ENCODE measurements around the gene STXBP6. TPM values are rescaled to one million over a fixed set of nuclear protein-coding genes. Genes with fewer than 3 reads are reported as not detected.
"Not testable (repeated sequence)": the region's sequence is repeated elsewhere in the genome, so short reads cannot be mapped to it uniquely, and the experiment has no call there.

STXBP6 gene
- total RNA-seq, 1 donor from 2014 or later, result 6.8 TPM

- no peaks in the 10 kb centered on the region for H3K4me1 Mint-ChIP-seq
- no peak overlapping the region for H3K4me3 Mint-ChIP-seq
- no peak for DNase-seq (ENCODE audit: low read depth, low spot score)
- H3K27me3 Mint-ChIP-seq (ENCODE audit: low read depth), result peaks cover 17% of the 10 kb centered on the region
- H3K9me3 Mint-ChIP-seq, result peaks cover 3% of the 10 kb centered on the region
- no peak overlapping the region for H3K27ac Mint-ChIP-seq (ENCODE audit: unreplicated experiment)
- no peaks in the 10 kb centered on the region for H3K36me3 Mint-ChIP-seq (ENCODE audit: low read depth)
- TF ChIP-seq CTCF (conservative IDR thresholded peaks at IDR 0.05), result no peak
Measured at GRCh38 chr14:24783791-24784190, 266.2 kb downstream of the STXBP6 start.

- Mint-ChIP-seq H3K9me3 (no peaks in the 10 kb centered on the region), H3K36me3 (ENCODE audit: low read depth) (no peaks in the 10 kb centered on the region), H3K27me3 (ENCODE audit: low read depth) (peaks cover 6% of the 10 kb centered on the region), H3K4me1 (no peaks in the 10 kb centered on the region), H3K4me3 (no peak overlapping the region), H3K27ac (ENCODE audit: unreplicated experiment) (no peak overlapping the region)
- DNase-seq (ENCODE audit: low read depth, low spot score), result no peak
- no peak for TF ChIP-seq CTCF (conservative IDR thresholded peaks at IDR 0.05)
Measured at GRCh38 chr14:24780281-24780680, 269.7 kb downstream of the STXBP6 start.

GRCh38 chr14:24777678-24778077 lies 272.3 kb downstream of the STXBP6 start:
- H3K27me3 Mint-ChIP-seq (ENCODE audit: low read depth), result peaks cover 16% of the 10 kb centered on the region
- H3K4me3 Mint-ChIP-seq, result no peak overlapping the region
- no peak for TF ChIP-seq CTCF (conservative IDR thresholded peaks at IDR 0.05)
- DNase-seq (ENCODE audit: low read depth, low spot score), result no peak
- H3K9me3 Mint-ChIP-seq, result no peaks in the 10 kb centered on the region
- no peaks in the 10 kb centered on the region for H3K36me3 Mint-ChIP-seq (ENCODE audit: low read depth)
- no peak overlapping the region for H3K27ac Mint-ChIP-seq (ENCODE audit: unreplicated experiment)
- H3K4me1 Mint-ChIP-seq, result no peaks in the 10 kb centered on the region

GRCh38 chr14:24775950-24776349 lies 274.0 kb downstream of the STXBP6 start:
- no peak for DNase-seq (ENCODE audit: low read depth, low spot score)
- Mint-ChIP-seq H3K27ac (ENCODE audit: unreplicated experiment) (no peak overlapping the region), H3K9me3 (peaks cover 1% of the 10 kb centered on the region), H3K4me1 (no peaks in the 10 kb centered on the region), H3K36me3 (ENCODE audit: low read depth) (no peaks in the 10 kb centered on the region), H3K27me3 (ENCODE audit: low read depth) (peaks cover 23% of the 10 kb centered on the region), H3K4me3 (no peak overlapping the region)
- no peak for TF ChIP-seq CTCF (conservative IDR thresholded peaks at IDR 0.05)

- Mint-ChIP-seq H3K4me1 (no peaks in the 10 kb centered on the region), H3K27ac (ENCODE audit: unreplicated experiment) (no peak overlapping the region), H3K36me3 (ENCODE audit: low read depth) (no peaks in the 10 kb centered on the region), H3K4me3 (no peak overlapping the region), H3K27me3 (ENCODE audit: low read depth) (peaks cover 36% of the 10 kb centered on the region), H3K9me3 (peaks cover 3% of the 10 kb centered on the region)
- TF ChIP-seq CTCF (conservative IDR thresholded peaks at IDR 0.05), result no peak
- DNase-seq (ENCODE audit: low read depth, low spot score), result no peak
Measured at GRCh38 chr14:24774187-24774915, 275.6 kb downstream of the STXBP6 start.

- H3K4me1 Mint-ChIP-seq; DNase-seq (ENCODE audit: low read depth, low spot score); H3K4me3 Mint-ChIP-seq; H3K36me3 Mint-ChIP-seq (ENCODE audit: low read depth); H3K9me3 Mint-ChIP-seq; H3K27ac Mint-ChIP-seq (ENCODE audit: unreplicated experiment): not testable (repeated sequence)
- peaks cover 36% of the 10 kb centered on the region for H3K27me3 Mint-ChIP-seq (ENCODE audit: low read depth)
Measured at GRCh38 chr14:24773564-24773963, 276.4 kb downstream of the STXBP6 start.
